ENCODE results near the gene BCL11B.

The BCL11B gene

GRCh38 chr14:99271951-99272631 lies at the start of gene BCL11B:
BCL11B (minus strand) TSS chr14:99272197; CDS start chr14:99271218, 979 bp downstream.
- DNase-seq = peak; percentile 84

- DNase-seq = no peak
Measured at GRCh38 chr14:99321236-99321925, 49.4 kb upstream of the BCL11B start.

- DNase-seq = no peak
Measured at GRCh38 chr14:99320621-99321235, 48.7 kb upstream of the BCL11B start.

DNA sequence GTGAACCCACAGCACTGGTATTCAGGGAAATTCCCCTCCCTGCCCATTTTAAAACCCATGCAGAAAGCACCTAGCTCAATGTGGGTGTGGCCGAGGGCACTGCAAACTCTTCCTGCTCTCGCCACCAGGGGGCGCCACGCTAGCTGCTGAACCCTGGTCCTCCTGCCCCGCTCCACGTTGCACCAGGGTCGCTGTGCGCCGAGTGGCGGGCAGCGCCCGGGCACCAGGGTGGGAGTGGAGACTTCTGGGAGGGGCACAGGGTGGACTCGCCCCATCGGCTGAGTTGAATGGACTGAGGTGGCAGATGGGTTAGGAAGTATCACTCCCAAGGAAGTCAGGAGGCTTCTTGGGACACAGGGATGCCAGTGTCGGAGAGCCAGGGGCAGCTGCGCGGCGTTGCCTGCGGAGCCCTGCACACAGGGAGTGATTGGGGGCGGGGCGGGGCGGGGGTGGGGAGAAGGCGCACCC lies 48.1 kb upstream of the BCL11B start:
- peak; percentile 41 for DNase-seq

DNA sequence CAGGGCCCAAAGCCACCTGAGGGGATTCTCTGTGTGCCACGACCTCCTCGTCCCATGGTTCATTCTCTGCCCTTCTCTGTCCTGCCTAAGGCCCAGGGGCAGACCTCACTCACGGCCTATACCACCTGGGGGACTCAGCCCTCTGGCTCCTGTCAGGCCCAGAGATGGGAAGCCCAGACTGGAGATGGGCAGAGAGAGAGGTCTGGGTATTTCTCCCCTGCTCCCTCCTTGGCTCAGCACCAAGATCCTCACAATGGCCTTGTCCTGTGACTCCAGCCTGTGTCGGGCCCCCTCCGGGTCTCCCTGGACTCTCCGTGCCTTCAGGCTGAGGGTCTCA lies 46.9 kb upstream of the BCL11B start:
- DNase-seq = no peak

GRCh38 chr14:99318091-99318958 lies 46.3 kb upstream of the BCL11B start:
- DNase-seq = no peak

- DNase-seq = no peak
Measured at GRCh38 chr14:99317231-99318090, 45.5 kb upstream of the BCL11B start.

DNA sequence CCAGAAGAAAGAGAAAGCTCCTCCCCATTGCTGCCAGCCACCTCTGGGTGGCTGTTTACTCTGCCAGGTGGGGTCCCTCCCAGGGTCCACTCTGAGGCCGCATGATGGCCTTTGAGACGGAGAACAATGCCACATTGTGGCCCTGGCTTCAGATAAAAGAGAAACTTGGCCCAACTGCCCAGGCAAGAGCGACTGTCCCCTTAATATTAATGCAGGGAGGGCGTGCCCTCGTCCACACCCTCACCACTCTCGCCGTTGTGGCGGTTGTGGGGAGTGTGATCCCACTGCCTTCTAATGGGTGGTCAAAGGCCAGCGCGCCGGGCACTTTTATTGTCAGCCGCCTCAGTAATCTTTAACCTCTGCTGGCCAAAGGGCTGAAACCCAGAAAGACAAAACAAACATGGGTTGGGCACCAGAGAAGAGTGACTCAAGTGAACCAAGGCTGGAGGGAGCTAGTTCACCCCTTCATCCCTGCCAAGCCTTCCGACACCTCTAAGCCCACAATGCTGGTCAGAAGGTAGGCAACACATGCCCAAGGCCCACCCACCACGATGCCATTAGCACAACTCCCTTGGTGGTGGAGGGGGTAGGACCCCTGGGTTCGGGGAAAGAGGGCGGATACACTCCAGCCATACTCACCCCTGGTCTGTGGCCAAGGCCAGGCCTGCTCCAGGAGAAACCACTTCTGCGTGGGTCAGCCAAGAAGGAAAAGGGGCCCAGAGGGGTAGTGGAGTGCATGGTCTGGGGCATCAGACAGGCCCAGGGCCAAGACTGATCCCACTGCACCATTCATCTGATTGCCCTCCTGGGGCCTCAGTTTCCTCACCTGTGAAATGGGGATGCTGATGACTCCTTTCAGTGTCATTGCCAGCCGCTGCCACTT lies 44.5 kb upstream of the BCL11B start:
- no peak for DNase-seq

DNA sequence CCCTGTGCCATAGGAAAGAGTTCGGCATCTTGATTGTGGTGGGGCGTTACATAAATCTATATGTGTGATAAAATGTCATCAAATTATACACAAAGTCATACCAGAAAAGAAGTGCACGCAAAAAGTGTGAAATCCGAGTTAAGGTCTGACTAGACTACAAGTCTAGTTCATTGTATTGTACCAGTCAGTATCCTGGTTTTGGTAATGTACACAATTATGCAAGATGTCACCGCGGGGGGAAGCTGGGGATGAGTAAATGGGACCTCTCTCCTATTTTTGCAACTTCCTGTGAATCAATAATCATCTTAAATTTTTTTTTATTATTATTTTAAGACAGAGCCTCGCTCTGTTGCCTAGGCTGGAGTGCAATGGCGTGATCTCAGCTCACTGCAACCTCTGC lies 43.2 kb upstream of the BCL11B start:
- no peak for DNase-seq

DNA sequence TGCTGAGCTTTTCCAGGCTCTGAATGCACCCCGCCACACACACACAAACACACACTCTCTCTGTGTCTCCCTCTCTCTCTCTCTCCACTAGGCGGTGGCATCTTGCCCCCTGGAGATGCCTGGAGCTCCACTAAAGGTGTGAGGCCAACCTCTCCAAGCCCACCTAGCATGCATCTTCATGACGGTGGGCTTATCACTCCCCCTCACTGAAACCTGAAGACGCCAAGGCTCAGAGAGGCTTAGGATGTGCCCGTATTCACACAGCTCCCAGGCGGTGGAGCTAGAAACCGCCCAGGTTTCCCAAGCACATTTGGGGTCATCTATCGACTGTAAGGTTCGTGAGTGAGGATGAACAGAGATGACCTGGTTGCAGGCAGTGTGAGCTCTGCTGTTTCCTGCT lies 42.6 kb upstream of the BCL11B start:
- no peak for DNase-seq

GRCh38 chr14:99313234-99313633 lies 41.2 kb upstream of the BCL11B start:
- DNase-seq = no peak

DNA sequence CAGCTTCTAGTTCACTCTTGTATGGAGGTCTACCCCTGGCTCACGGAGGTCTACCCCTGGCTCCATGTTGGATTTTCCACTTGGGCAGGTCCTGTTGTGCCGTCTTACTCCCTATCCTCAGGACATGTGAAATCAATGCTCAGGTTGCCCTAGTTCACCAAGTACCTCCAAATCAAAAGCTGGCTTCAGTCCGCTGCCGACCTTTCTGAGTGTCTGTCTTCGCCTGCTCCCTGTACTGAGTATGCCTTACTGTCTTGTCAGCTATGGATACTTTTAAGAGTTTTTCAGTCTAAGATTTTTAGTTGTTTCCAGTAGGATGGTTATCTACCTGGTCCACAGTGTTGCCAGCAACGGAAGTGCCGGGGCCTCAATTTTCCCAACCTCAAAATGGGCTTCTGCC lies 40.1 kb upstream of the BCL11B start:
- no peak for DNase-seq

- no peak for DNase-seq
Measured at GRCh38 chr14:99309220-99309766, 37.3 kb upstream of the BCL11B start.

GRCh38 chr14:99304208-99304607 lies 32.2 kb upstream of the BCL11B start:
- no peak for DNase-seq

GRCh38 chr14:99300190-99300589 lies 28.2 kb upstream of the BCL11B start:
- no peak for DNase-seq

DNA sequence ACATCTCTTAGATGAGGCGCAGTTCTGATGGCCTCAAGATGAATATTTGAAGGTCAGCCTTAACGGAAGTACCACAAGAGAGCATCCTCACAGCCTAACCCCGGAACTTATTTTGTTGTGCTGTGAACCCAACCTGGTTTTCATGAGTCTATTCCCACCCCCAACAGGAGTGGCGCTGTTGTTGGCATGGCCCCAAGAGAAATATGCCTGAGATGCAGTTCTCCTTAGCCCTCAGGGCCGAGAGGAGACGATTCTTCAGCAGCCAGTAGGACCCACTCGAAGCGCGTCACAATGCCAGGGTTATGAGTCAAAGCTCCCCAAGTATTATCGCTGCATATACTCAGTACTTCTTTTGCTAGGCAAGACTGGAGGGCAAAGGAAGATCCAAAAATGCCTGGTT lies 24.5 kb upstream of the BCL11B start:
- no peak for DNase-seq

DNA sequence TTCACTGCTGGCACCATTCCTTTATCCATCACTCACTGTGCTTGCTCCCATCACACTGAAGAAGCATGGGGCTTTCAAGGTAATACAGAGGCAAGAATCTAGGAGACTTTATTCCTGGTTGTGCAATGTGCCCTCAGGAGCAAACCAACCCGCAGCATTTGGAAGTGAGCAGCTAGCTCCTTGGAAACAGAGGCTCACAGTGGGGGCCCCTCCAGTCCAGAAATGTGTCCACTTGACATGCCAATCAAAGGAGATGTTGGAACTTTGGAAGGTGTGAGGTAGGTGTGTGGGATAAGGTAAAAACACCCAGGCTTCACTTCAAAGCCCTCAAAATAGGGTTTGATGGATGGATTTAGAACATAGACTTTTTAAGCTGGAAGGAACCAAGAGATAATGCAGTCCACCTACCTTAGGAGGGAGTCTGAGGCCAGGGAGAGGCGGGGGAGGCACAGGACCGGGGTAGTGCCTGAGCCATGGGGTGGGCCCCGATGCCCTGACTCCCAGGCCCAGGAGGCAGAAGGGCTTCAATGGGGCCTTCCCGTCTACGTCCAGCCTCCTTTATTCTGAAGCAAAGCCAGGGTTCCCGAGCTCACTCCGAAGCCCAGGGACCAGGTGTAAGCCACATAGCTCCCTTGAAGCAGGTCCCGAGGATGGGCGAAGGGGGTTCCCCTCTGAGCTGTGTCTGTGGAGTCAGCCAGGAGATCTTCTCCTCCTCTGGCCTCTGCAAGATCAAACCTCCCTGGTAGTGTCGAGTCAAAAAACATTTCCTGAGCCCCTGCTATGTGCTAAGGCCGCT lies 17.6 kb upstream of the BCL11B start:
- DNase-seq = no peak

DNA sequence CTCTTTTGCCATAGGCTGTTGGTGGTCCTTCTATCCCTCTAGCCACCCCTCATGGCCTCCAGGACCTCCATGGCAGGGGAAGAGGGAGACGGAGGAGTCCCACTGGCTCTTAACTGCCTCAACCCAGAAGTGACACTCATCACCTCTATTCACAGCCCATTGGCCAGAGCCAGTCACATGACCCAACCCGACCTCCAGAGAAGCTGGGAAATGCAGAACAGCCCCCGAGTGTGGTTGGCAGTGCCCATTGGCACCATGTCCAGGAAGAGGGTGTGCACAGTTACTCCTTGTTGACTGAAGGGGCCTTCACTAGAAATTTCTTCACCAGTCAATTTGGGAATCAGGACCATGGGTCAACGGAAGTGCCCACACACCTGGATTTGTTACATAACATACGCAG lies 17.0 kb upstream of the BCL11B start:
- no peak for DNase-seq

GRCh38 chr14:99287269-99287942 lies 15.4 kb upstream of the BCL11B start:
- no peak for DNase-seq
